D341Med (cell line): ENCODE measurements around the gene GDPD3.
A peak's percentile ranks its signal among the peaks of the same experiment; 100 is the strongest.
"Not testable (repeated sequence)": the region's sequence is repeated elsewhere in the genome, so short reads cannot be mapped to it uniquely, and the experiment has no call there.

Experiments used
- DNase-seq: peaks from one replicate; pipeline ENCODE4 v3.0.0; 2012; ENCODE audit warnings: low spot score

GDPD3 gene

GRCh38 chr16:30122604-30123160, 9.3 kb upstream of the GDPD3 start:
- DNase-seq = no peak

- DNase-seq = no peak
Observed at GRCh38 chr16:30121741-30122571, 8.6 kb upstream of the GDPD3 start.

- DNase-seq = no peak
Observed at GRCh38 chr16:30120340-30121105, 7.2 kb upstream of the GDPD3 start.

GRCh38 chr16:30119428-30119827, 6.1 kb upstream of the GDPD3 start:
- no peak for DNase-seq

DNA sequence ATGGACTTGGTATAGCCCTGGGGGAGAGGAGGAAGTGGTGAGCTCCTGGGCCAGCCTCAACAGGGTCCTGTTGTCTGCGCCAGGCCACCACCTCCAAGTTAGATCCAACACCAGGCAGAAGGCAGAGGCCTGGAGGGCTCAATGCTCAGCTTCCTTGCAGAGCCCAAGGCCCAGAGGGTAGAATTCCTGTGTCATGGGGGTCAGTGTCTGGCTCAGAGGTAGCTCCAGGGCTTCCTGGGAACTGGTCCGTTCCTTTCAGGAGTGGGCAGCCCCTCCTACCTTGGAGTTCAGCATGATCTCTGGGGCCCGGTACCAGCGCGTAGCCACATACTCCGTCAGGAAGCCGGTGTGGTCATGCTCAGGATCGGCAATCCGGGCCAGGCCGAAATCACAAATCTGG, 4.4 kb upstream of the GDPD3 start:
- DNase-seq = no peak

DNA sequence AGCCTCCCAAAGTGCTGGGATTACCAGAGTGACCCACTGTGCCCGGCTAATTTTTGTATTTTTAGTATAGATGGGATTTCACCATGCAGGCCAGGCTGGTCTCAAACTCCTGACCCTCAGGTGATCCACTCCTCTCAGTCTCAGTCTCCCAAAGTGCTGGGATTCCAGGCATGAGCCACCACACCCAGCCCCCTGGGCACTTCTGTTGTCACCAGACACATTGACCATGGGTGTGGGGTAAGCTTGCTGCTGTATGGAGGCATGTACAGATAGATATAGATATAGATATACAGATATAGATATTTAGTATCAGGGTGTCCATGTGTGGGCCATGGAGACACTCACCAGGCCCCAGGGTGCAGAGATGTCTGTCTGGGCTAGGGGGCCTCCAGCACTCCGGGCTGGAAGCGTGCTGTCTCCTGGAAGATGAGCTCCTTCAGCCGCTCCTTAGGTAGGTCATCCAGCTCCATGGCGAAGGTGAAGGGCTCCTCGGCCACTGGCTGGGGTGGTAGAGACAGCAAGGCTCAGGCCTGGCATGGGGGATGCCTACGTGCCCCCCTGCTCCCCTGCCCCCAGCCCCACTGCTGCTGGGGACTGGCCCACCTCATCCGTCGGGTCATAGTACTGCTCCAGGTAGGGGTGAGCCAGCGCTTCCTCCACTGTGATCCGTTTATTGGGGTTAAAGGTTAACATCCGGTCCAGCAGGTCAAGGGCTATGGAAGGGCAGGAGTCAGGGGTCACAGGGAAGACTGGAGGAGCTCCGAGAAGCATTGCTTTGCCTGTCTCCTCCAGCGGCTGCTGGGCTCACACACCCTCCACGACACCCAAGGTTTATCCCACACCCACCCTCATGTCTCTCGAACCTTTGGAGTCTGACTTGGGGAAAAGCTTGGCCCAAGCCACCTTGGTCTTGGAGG, 3.2 kb upstream of the GDPD3 start:
- DNase-seq = no peak

DNA sequence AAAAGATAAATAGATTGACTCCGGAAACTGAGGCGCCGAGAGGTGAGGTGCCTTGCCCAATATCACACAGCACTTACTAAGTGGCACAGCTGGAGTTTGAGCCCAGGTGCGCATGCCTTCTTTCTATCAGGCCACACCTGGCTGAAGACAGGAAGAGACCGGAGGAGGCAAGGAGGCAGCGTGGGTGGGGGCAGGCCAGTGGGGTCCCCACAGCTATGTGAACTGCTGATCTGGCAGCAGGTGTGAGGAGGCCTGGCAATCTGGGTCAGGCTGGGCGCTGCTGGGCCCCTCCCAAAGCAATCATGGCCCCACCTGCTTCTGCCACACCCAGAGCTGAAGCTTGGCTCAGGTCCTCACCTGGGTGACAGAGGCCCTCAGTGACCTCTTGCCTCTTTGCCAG, 1.9 kb upstream of the GDPD3 start:
- no peak for DNase-seq

GRCh38 chr16:30114833-30115232, 1.5 kb upstream of the GDPD3 start:
- DNase-seq = not testable (repeated sequence)

GRCh38 chr16:30114411-30114810, 1.1 kb upstream of the GDPD3 start:
- DNase-seq = no peak

- no peak for DNase-seq
Observed at GRCh38 chr16:30113711-30114333, 485 bp upstream of the GDPD3 start.

DNA sequence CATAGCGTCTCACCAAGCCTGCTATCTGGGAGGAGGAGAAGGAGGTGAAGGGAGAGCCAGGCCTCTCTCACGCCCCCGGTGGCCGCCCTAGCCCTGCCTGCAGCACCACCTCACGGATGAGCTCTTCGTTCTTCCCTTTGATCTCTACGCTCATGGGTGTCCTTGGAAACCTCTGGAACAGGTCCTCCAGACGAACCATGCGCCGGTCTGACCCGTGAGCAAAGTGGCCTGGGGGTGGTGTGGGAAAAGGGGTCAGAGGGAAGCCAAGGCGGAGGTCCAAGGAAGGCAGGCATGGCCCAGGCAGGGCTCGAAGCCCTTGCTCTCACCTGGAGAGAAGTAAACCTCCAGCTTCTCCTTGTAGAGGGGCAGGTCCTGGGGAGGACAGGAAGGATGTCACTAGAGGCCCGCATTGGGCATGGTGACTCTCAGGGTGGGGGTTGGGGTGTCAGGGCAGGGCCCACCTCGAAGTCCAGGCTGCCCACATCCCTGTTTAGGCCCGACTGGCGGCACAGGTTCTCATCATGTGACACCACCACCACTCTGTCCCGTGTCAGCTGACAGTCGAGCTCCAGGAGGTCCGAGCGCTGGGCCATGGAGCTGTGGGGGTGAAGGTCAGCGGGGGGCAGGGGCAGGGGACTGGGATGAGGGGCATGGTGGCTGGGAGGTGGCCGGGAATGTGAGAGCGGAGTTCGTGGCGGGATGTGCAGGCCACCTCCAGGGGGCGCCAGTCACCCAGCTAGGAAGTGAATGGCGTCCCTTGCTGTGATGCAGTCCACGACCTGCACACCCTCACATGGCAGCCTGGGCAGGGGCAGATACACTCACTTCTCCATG, 923 bp downstream of the GDPD3 start:
- DNase-seq = peak; percentile 75

DNA sequence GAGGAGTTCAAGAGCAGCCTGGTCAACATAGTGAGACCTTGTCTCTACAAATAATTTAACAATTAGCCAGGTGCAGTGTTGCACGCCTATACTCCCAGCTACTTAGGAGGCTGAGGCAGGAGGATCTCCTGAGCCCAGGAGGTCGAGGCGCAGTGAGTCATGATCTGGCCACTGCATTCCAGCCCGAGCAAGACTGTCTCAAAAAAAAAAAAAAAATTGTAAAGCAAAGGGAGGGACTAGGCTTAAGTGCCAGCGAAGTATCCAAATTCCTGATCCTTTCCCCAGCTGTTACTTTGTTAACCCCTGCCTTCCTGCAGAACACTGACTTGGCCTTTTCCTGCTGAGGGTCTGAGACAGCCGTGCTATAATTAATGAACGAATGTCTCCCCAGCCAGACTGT, 2.7 kb downstream of the GDPD3 start:
- peak; percentile 64 for DNase-seq

DNA sequence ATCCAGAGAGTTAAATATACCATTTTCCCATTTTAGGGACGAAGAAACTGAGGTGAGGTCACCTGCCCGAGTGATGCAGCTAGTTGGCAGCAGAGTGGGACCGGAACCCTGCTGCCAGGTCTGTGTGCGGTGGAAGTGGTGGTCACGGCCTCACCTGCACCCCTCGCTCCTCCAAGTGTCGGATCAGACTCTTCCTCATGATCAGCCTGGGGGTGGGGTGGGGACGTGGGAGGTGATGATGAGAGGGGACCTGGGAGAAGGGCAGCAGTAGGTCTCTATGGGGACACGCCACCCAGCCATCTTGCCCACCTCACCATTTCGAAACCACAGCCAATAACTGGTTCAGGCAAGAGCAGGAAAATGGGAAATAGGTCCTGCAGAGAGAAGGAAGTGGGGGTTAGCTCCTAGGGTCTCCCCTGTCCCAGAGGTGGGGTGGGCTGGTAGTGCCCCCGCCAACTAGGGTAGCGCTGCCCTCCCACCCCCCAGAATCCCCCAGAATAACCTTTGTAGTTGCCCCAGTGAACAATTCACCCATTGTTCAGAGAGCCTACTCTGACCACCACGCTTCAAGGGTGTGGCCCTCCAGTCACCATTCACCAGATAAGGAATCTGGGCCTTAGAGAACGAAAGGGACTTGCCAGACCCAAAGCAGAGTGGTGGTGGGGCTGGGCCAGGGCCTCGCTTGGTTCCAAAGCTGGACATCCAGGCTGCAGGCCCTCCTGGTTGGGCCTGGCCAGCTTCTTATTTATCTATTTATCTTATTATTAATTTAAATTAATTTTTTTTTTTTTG, 5.1 kb downstream of the GDPD3 start:
- DNase-seq = no peak

DNA sequence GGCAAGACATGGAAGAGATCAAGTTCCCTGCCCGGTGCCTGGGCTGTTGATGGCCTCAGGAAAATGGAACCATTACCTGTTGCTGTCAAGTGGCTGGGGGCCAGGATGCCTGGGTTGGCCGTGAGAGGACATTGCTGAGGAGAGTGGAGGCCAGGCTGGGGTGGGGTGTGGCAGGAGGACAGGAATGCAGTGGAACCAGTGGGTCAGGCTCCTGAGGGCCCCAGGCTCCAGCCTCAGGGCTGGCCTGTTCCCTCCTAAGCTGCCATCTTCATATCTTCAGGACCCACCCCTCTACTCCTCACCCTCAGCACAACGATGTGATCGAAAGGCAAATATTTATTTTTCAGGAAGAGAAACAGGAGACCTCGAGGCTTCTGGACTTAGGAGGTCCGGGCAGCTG, 8.8 kb downstream of the GDPD3 start:
- DNase-seq = no peak

- DNase-seq = no peak
Observed at GRCh38 chr16:30104090-30104489, 9.2 kb downstream of the GDPD3 start.

GRCh38 chr16:30096862-30097563, 16.3 kb downstream of the GDPD3 start:
- no peak for DNase-seq

- DNase-seq = peak; percentile 98
Observed at GRCh38 chr16:30096105-30096861, 17.1 kb downstream of the GDPD3 start, which contains the start of gene YPEL3. Gene YPEL3, minus strand, starts transcription at chr16:30096213. Its CDS starts 731 bp downstream, at chr16:30095482.
